ENCODE data around the gene AK8.

GRCh38 chr9:132923346-132923902, 45.3 kb upstream of the AK8 start:
- TF ChIP-seq, protein P1, sequence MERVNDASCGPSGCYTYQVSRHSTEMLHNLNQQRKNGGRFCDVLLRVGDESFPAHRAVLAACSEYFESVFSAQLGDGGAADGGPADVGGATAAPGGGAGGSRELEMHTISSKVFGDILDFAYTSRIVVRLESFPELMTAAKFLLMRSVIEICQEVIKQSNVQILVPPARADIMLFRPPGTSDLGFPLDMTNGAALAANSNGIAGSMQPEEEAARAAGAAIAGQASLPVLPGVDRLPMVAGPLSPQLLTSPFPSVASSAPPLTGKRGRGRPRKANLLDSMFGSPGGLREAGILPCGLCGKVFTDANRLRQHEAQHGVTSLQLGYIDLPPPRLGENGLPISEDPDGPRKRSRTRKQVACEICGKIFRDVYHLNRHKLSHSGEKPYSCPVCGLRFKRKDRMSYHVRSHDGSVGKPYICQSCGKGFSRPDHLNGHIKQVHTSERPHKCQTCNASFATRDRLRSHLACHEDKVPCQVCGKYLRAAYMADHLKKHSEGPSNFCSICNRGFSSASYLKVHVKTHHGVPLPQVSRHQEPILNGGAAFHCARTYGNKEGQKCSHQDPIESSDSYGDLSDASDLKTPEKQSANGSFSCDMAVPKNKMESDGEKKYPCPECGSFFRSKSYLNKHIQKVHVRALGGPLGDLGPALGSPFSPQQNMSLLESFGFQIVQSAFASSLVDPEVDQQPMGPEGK (CRISPR knock-in tag; IDR thresholded peaks at IDR 0.05; ENCODE audit: borderline replicate concordance): no peak
- TF ChIP-seq ARNTL (CRISPR knock-in tag; IDR thresholded peaks at IDR 0.05; ENCODE audit: borderline replicate concordance, low read depth) (no peak), OSR1 (CRISPR knock-in tag; IDR thresholded peaks at IDR 0.05) (no peak), RARB (CRISPR knock-in tag; IDR thresholded peaks at IDR 0.05) (no peak), POU6F1 (CRISPR knock-in tag; IDR thresholded peaks at IDR 0.05; ENCODE audit: borderline replicate concordance, low read depth) (no peak), CSDC2 (CRISPR knock-in tag; IDR thresholded peaks at IDR 0.05) (no peak), ZFP3 (CRISPR knock-in tag; IDR thresholded peaks at IDR 0.05) (no peak), SNAI2 (CRISPR knock-in tag; IDR thresholded peaks at IDR 0.05) (no peak), PPARA (CRISPR knock-in tag; IDR thresholded peaks at IDR 0.05; ENCODE audit: borderline replicate concordance) (no peak), ESRRG (CRISPR knock-in tag; IDR thresholded peaks at IDR 0.05) (no peak), ISL1 (CRISPR knock-in tag; IDR thresholded peaks at IDR 0.05) (no peak)
- TF ChIP-seq, protein P2, sequence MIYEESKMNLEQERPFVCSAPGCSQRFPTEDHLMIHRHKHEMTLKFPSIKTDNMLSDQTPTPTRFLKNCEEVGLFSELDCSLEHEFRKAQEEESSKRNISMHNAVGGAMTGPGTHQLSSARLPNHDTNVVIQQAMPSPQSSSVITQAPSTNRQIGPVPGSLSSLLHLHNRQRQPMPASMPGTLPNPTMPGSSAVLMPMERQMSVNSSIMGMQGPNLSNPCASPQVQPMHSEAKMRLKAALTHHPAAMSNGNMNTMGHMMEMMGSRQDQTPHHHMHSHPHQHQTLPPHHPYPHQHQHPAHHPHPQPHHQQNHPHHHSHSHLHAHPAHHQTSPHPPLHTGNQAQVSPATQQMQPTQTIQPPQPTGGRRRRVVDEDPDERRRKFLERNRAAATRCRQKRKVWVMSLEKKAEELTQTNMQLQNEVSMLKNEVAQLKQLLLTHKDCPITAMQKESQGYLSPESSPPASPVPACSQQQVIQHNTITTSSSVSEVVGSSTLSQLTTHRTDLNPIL (CRISPR knock-in tag; IDR thresholded peaks at IDR 0.05; ENCODE audit: low read depth): no peak

Data from SK-N-SH treated with all-trans-retinoic acid at 6 μM for 48 hours (cell line).